ENCODE data around the gene GSPT1. TPM values are rescaled to one million over a fixed set of nuclear protein-coding genes. Genes with fewer than 3 reads are reported as not detected.
"Not testable (repeated sequence)": the region's sequence is repeated elsewhere in the genome, so short reads cannot be mapped to it uniquely, and the experiment has no call there.

GSPT1 gene
- total RNA-seq (10 to 100 TPM; 78.5 to 83.9 TPM), polyA plus RNA-seq (ENCODE audit: insufficient read depth, low read depth, low replicate concordance) (140 TPM)
- long read RNA-seq, donor 1, full-length matches to known transcripts, result 28 of 56 reads
- long read RNA-seq, donor 1, partial matches to known transcripts, result 28 of 56 reads
- long read RNA-seq, donor 1, other reads (novel, unspliced or antisense), result 0 of 56 reads
- long read RNA-seq, donor 2, full-length matches to known transcripts, result 19 of 19 reads
- long read RNA-seq, donor 2, partial matches to known transcripts, result 0 of 19 reads
- long read RNA-seq, donor 2, other reads (novel, unspliced or antisense), result 0 of 19 reads

- Histone ChIP-seq H3K36me3 (ENCODE audit: low read depth, missing control alignments) (no peaks in the 10 kb centered on the region), H3K4me3 (peak within 1 kb of the TSS; percentile 75 to 100), H3K9me3 (no peaks in the 10 kb centered on the region), H3K27me3 (no peaks in the 10 kb centered on the region), H3K27ac (peak within 1 kb of the TSS; percentile 81 to 94), H3K4me1 (peaks cover 32% of the 10 kb centered on the region)
- intact Hi-C loops (cut with DNase I; ENCODE audit: low total_unique reads), result no loop called here
- 0 to 1% methylated on average over 21 to 65 of the region's 84 CpGs for WGBS, 2 donors
- peak; percentile 98 for DNase-seq
- TF ChIP-seq CTCF (IDR thresholded peaks at IDR 0.05) (peak in 2 of 3 experiments; percentile 57 to 63), POLR2A (IDR thresholded peaks at IDR 0.05) (no peak)
Measured at GRCh38 chr16:11915644-11916523, at the start of gene GSPT1. Gene GSPT1, minus strand, starts transcription at chr16:11915956. Its CDS starts 236 bp downstream, at chr16:11915720.

DNA sequence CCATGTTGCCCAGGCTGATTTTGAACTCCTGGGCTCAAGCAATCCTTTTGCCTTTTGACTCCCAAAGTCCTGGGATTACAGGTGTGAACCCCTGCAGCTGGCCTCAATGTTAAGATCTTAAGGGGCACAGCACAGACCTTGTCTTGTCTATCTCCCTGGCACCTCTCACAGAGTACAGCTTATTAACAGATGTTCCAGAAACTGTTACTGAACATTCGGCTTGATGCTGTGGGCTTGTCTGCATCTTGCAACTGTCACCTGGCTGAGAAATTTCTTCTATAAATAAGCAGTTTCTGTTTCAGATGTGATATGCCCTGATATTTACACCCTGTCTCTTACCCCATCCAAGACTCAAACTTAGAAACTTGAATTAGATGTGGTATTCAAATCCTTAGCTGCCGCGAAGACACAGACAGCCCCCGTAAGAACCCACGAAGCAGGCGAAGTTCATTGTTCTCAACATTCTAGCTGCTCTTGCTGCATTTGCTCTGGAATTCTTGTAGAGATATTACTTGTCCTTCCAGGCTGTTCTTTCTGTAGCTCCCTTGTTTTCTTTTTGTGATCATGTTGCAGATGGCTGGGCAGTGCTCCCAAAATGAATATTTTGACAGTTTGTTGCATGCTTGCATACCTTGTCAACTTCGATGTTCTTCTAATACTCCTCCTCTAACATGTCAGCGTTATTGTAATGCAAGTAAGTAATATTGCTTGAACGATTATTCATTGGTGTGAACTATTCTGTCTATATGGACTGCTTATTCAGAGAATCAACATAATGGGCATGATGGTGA is 49.2 kb upstream of the GSPT1 start, which contains the start of gene TNFRSF17:
Gene TNFRSF17 (plus strand): TSS at position 450 of the 791 bp plus-strand sequence. CDS start 115 bp downstream, at position 565.
- peak within 1 kb of the TSS; percentile 63 to 84 for H3K27ac ChIP-seq
- no peak within 1 kb of the TSS for H3K4me3 ChIP-seq
- no peaks in the 10 kb centered on the region for H3K27me3 ChIP-seq
- no peaks in the 10 kb centered on the region for H3K9me3 ChIP-seq
- no peaks in the 10 kb centered on the region for H3K36me3 ChIP-seq (ENCODE audit: low read depth, missing control alignments)
- DNase-seq, result peak; percentile 71
- H3K4me1 ChIP-seq, result peaks cover 10% of the 10 kb centered on the region
- TF ChIP-seq CTCF (IDR thresholded peaks at IDR 0.05) (no peak), POLR2A (IDR thresholded peaks at IDR 0.05) (no peak)
- intact Hi-C loops (cut with DNase I; ENCODE audit: low total_unique reads), result no loop called here
- 40 to 67% methylated on average over 9 of the region's 9 CpGs for WGBS, 2 donors

- intact Hi-C loops (cut with DNase I; ENCODE audit: low total_unique reads), result no loop called here
- TF ChIP-seq CTCF (IDR thresholded peaks at IDR 0.05), result no peak
- no peak for TF ChIP-seq POLR2A (IDR thresholded peaks at IDR 0.05)
- H3K4me1 ChIP-seq, result peaks cover 10% of the 10 kb centered on the region
- H3K27ac ChIP-seq, result no peak overlapping the region
- WGBS, 2 donors, result 93 to 97% methylated on average over 6 of the region's 6 CpGs
- no peaks in the 10 kb centered on the region for H3K27me3 ChIP-seq
- no peak for DNase-seq
- no peak overlapping the region for H3K4me3 ChIP-seq
- no peaks in the 10 kb centered on the region for H3K36me3 ChIP-seq (ENCODE audit: low read depth, missing control alignments)
- no peaks in the 10 kb centered on the region for H3K9me3 ChIP-seq
Measured at GRCh38 chr16:11963706-11964105, 48.0 kb upstream of the GSPT1 start.

GRCh38 chr16:11962978-11963377 is 47.2 kb upstream of the GSPT1 start:
- H3K4me3 ChIP-seq; intact Hi-C loops (cut with DNase I; ENCODE audit: low total_unique reads); DNase-seq; H3K9me3 ChIP-seq; H3K4me1 ChIP-seq; H3K27me3 ChIP-seq; H3K36me3 ChIP-seq (ENCODE audit: low read depth, missing control alignments); H3K27ac ChIP-seq: not testable (repeated sequence)
- WGBS, 2 donors, result 89 to 94% methylated on average over 11 of the region's 11 CpGs

- H3K36me3 ChIP-seq (ENCODE audit: low read depth, missing control alignments); H3K27ac ChIP-seq; DNase-seq; H3K4me3 ChIP-seq; H3K4me1 ChIP-seq; intact Hi-C loops (cut with DNase I; ENCODE audit: low total_unique reads); H3K9me3 ChIP-seq; H3K27me3 ChIP-seq: not testable (repeated sequence)
- 82 to 84% methylated on average over 5 of the region's 5 CpGs for WGBS, 2 donors
Measured at GRCh38 chr16:11962457-11962856, 46.7 kb upstream of the GSPT1 start.

All from testis (tissue), 5 donors.